Esophagus muscularis mucosa (tissue), 4 donors: Measurements from ENCODE around the gene SLCO2A1. TPM values are rescaled to one million over a fixed set of nuclear protein-coding genes. Genes with fewer than 3 reads are reported as not detected.

Source experiments
- DNase-seq: peaks from one replicate; pipeline ENCODE4 v3.0.0-alpha.2; 2017; ENCODE audit errors: extremely low spot score
- H3K27ac ChIP-seq, 4 donors: fragments of 200-600 bp; sonication (generic); replicated peaks in 1 of 4; 1 replicate in 3 of 4; 2 replicates in 1 of 4; pipeline ENCODE4 v1.5.1; 2016 to 2019; ENCODE audit warnings: mild to moderate bottlenecking in 1 of 4
- H3K27me3 ChIP-seq, 4 donors: fragments of 200-600 bp; sonication (generic); one replicate each; pipeline versions ENCODE4 v1.5.1 to v1.6.0; 2016 to 2019
- H3K36me3 ChIP-seq, 4 donors: fragments of 200-600 bp; sonication (generic); one replicate each; pipeline ENCODE4 v1.5.1; 2016 to 2019
- H3K4me1 ChIP-seq, 4 donors: fragments of 200-600 bp; sonication (generic); one replicate each; pipeline ENCODE4 v1.5.1; 2016 to 2019
- H3K4me3 ChIP-seq, 4 donors: fragments of 200-600 bp; sonication (generic); 1 replicate in 2 of 4; 2 replicates in 2 of 4; pipeline ENCODE4 v1.5.1; 2016 to 2019; ENCODE audit warnings: mild to moderate bottlenecking in 4 of 4, moderate library complexity in 1 of 4
- H3K9me3 ChIP-seq, 4 donors: fragments of 200-600 bp; sonication (generic); 1 replicate in 3 of 4; 2 replicates in 1 of 4; pipeline ENCODE4 v1.5.1; 2016 to 2019
- CTCF ChIP-seq, 3 experiments: fragments of 200-600 bp in 2 of 3; fragments of 450-650 bp in 1 of 3; sonication (generic) in 2 of 3; IDR thresholded peaks; one replicate each; pipeline ENCODE4 v1.5.1; 2017 to 2019; ENCODE audit warnings: antibody characterized with exemption in 3 of 3, mild to moderate bottlenecking in 2 of 3, moderate library complexity in 1 of 3
- EP300 ChIP-seq: sonication (generic); formaldehyde crosslinking; IDR thresholded peaks from one replicate; pipeline ENCODE4 v1.6.1; 2017; ENCODE audit warnings: antibody characterized with exemption
- POLR2A ChIP-seq: fragments of 450-650 bp; IDR thresholded peaks from one replicate; pipeline ENCODE4 v1.6.1; 2017; ENCODE audit warnings: antibody characterized with exemption, moderate library complexity, mild to moderate bottlenecking, low read depth
- POLR2AphosphoS5 ChIP-seq, 2 donors: sonication (generic); formaldehyde crosslinking; IDR thresholded peaks; one replicate each; pipeline ENCODE4 v1.6.1; 2017; ENCODE audit warnings: antibody characterized with exemption in 2 of 2
- WGBS: methylation state at CpG from one replicate; pipeline ENCODE4 v1.1.5; 2018; 5-methylcytosine and 5-hydroxymethylcytosine counted together
- intact Hi-C: fragments of 100-400 bp; cut with DNase I; formaldehyde crosslinking; loops from one replicate; pipeline ENCODE4 v1.15.1; 2023
- total RNA-seq, 4 donors: library from RNA; depleted of rRNA; stranded (reverse); fragments of >200 nt; gene quantifications; one replicate each; pipeline versions ENCODE4 v1.1.0 to v1.2.1, GENCODE V29; 2016

Gene SLCO2A1
- total RNA-seq, 4 donors from 2014 or later: 8.3 to 17.6 (median 13.8) TPM

- Histone ChIP-seq H3K4me1 (peaks cover 22 to 67% (median 65%) of the 10 kb centered on the region in 4 donors), H3K36me3 (peaks cover 0 to 3% (median 0%) of the 10 kb centered on the region in 4 donors), H3K9me3 (no peaks in the 10 kb centered on the region), H3K27ac (peak overlapping the region in 1 of 4 donors; percentile 38), H3K27me3 (no peaks in the 10 kb centered on the region), H3K4me3 (no peak overlapping the region)
- DNase-seq: no peak
- WGBS: 91% methylated on average over 8 of the region's 10 CpGs
- TF ChIP-seq POLR2AphosphoS5 (IDR thresholded peaks at IDR 0.05) (no peak), CTCF (IDR thresholded peaks at IDR 0.05) (no peak), POLR2A (no peak), EP300 (no peak)
- intact Hi-C loops: no loop called here
Observed at GRCh38 chr3:133940536-133940935, 89.2 kb downstream of the SLCO2A1 start.

GRCh38 chr3:133939463-133939835 lies 90.3 kb downstream of the SLCO2A1 start:
- peaks cover 0 to 3% (median 0%) of the 10 kb centered on the region in 4 donors for H3K36me3 ChIP-seq
- 100% methylated on average over 1 of the region's 1 CpG for WGBS
- peaks cover 13 to 56% (median 55%) of the 10 kb centered on the region in 4 donors for H3K4me1 ChIP-seq
- peak overlapping the region in 2 of 4 donors; percentile 21 to 35 for H3K27ac ChIP-seq
- intact Hi-C loops: loop anchor here (10.0 kb wide), 2 partner anchors 95 to 255 kb away; no protein-coding TSS in a partner anchor
- TF ChIP-seq POLR2A (no peak), CTCF (IDR thresholded peaks at IDR 0.05) (no peak), POLR2AphosphoS5 (IDR thresholded peaks at IDR 0.05) (no peak), EP300 (no peak)
- H3K4me3 ChIP-seq: no peak overlapping the region
- no peak for DNase-seq
- no peaks in the 10 kb centered on the region for H3K9me3 ChIP-seq
- H3K27me3 ChIP-seq: no peaks in the 10 kb centered on the region

GRCh38 chr3:133938770-133939462 lies 90.8 kb downstream of the SLCO2A1 start:
- H3K9me3 ChIP-seq: no peaks in the 10 kb centered on the region
- DNase-seq: no peak
- H3K4me1 ChIP-seq: peaks cover 8 to 51% (median 49%) of the 10 kb centered on the region in 4 donors
- H3K27me3 ChIP-seq: no peaks in the 10 kb centered on the region
- intact Hi-C loops: loop anchor here (10.0 kb wide), 2 partner anchors 96 to 256 kb away; no protein-coding TSS in a partner anchor
- H3K4me3 ChIP-seq: no peak overlapping the region
- TF ChIP-seq POLR2A (no peak), CTCF (IDR thresholded peaks at IDR 0.05) (no peak), EP300 (no peak), POLR2AphosphoS5 (IDR thresholded peaks at IDR 0.05) (no peak)
- WGBS: 92% methylated on average over 2 of the region's 2 CpGs
- peak overlapping the region; percentile 35 to 72 (median 58) for H3K27ac ChIP-seq
- peaks cover 0 to 3% (median 0%) of the 10 kb centered on the region in 4 donors for H3K36me3 ChIP-seq

GRCh38 chr3:133937756-133938601 lies 91.7 kb downstream of the SLCO2A1 start:
- peak; percentile 72 for DNase-seq
- peak; percentile 6 to 19 for TF ChIP-seq POLR2AphosphoS5 (IDR thresholded peaks at IDR 0.05)
- TF ChIP-seq POLR2A: no peak
- TF ChIP-seq EP300: no peak
- TF ChIP-seq CTCF (IDR thresholded peaks at IDR 0.05): no peak
- Histone ChIP-seq H3K36me3 (peaks cover 0 to 3% (median 0%) of the 10 kb centered on the region in 4 donors), H3K9me3 (no peaks in the 10 kb centered on the region), H3K4me1 (peaks cover 4 to 42% (median 40%) of the 10 kb centered on the region in 4 donors), H3K27me3 (no peaks in the 10 kb centered on the region), H3K4me3 (no peak overlapping the region), H3K27ac (peak overlapping the region; percentile 49 to 77 (median 70))
- intact Hi-C loops: loop anchor here (10.0 kb wide), 2 partner anchors 97 to 257 kb away; no protein-coding TSS in a partner anchor
- WGBS: 53% methylated on average over 4 of the region's 10 CpGs
